Smooth muscle cell (in vitro differentiated cells): ENCODE measurements around the gene ARIH2. TPM values are rescaled to one million over a fixed set of nuclear protein-coding genes. Genes with fewer than 3 reads are reported as not detected.
A peak's percentile ranks its signal among the peaks of the same experiment; 100 is the strongest.

Experiments
- DNase-seq: peaks from one replicate; lab custom pipeline; 2025; ENCODE audit not compliant: unreplicated experiment; lab: John Stamatoyannopoulos, UW
- H2AFZ ChIP-seq: fragments of 200-600 bp; sonication (generic); 2 replicates; pipeline ENCODE4 v1.6.0; 2016; ENCODE audit warnings: antibody characterized with exemption, low read depth, mild to moderate bottlenecking
- H3F3A ChIP-seq: fragments of 200-600 bp; sonication (generic); 2 replicates; pipeline ENCODE4 v1.6.0; 2017; ENCODE audit warnings: antibody characterized with exemption, low read depth
- H3K27ac ChIP-seq: fragments of 200-600 bp; sonication (generic); 2 replicates; pipeline ENCODE4 v1.5.1; 2016; ENCODE audit warnings: low read depth, mild to moderate bottlenecking
- H3K27me3 ChIP-seq: fragments of 200-600 bp; sonication (generic); 2 replicates; pipeline ENCODE4 v1.6.1; 2016; ENCODE audit warnings: low read depth, mild to moderate bottlenecking
- H3K36me3 ChIP-seq: fragments of 200-600 bp; sonication (generic); 2 replicates; pipeline ENCODE4 v1.5.1; 2016; ENCODE audit warnings: low read depth
- H3K4me1 ChIP-seq: fragments of 200-600 bp; sonication (generic); 2 replicates; pipeline ENCODE4 v1.5.1; 2016; ENCODE audit warnings: low read depth
- H3K4me2 ChIP-seq: fragments of 200-600 bp; sonication (generic); 2 replicates; pipeline ENCODE4 v1.6.0; 2016; ENCODE audit warnings: mild to moderate bottlenecking
- H3K4me3 ChIP-seq: fragments of 200-600 bp; sonication (generic); 2 replicates; pipeline ENCODE4 v1.5.1; 2016; ENCODE audit warnings: mild to moderate bottlenecking
- H3K79me2 ChIP-seq: fragments of 200-600 bp; sonication (generic); 2 replicates; pipeline ENCODE4 v1.6.0; 2016; ENCODE audit warnings: low read depth, mild to moderate bottlenecking
- H3K9ac ChIP-seq: fragments of 200-600 bp; sonication (generic); 2 replicates; pipeline ENCODE4 v1.6.0; 2016; ENCODE audit warnings: low read depth
- H3K9me3 ChIP-seq: fragments of 200-600 bp; sonication (generic); replicated peaks from 2 replicates; pipeline ENCODE4 v1.5.1; 2016; ENCODE audit warnings: low read depth
- H4K20me1 ChIP-seq: fragments of 200-600 bp; sonication (generic); 2 replicates; pipeline ENCODE4 v1.6.0; 2016; ENCODE audit warnings: low read depth
- WGBS: methylation state at CpG from one replicate; pipeline ENCODE4 v1.1.7; 2016; ENCODE audit warnings: low lambda C conversion rate; 5-methylcytosine and 5-hydroxymethylcytosine counted together
- polyA plus RNA-seq: library from polyadenylated mRNA; unstranded; fragments of >200 nt; fragmentation: Nextera tagmentation; extraction: Ambion mirVana; gene quantifications from 2 replicates; pipeline ENCODE4 v1.2.1, GENCODE V29; 2016
- total RNA-seq: library from RNA; depleted of rRNA; stranded (reverse); fragments of >200 nt; gene quantifications from 2 replicates; pipeline ENCODE4 v1.2.3, GENCODE V29; 2014
- TF ChIP-seq, protein P1 (sequence below): fragments of 200-600 bp; sonication (generic); IDR thresholded peaks from 2 replicates; pipeline ENCODE4 v1.5.1; 2017; ENCODE audit warnings: borderline replicate concordance, mild to moderate bottlenecking, antibody characterized with exemption; ENCODE audit not compliant: insufficient read depth, poor library complexity, severe bottlenecking

The ARIH2 gene
- total and polyA plus RNA-seq, 2 experiments from 2014 or later, result 39.7 to 43.6 TPM

DNA sequence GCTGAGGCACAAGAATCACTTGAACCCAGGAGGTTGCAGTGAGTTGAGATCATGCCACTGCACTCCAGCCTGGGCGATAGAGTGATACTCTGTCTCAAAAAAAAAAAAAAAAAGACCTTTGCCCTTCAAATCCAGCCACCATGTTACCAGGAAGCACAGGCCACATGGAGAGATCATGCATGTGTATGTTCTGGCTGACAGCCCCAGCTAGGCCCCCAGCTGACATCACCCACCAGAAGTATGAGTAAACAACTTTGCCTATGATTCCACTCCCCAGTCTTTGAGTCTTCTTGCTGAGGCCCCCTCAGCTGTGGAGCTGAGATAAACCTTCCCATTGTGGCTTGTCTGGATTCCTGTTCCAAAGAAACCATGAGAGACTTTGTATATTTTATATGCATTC, 3.3 kb upstream of the ARIH2 start:
- Histone ChIP-seq H3K9ac (no peak overlapping the region), H3K4me3 (no peak overlapping the region), H3F3A (peaks cover 13% of the 10 kb centered on the region), H2AFZ (no peak overlapping the region), H3K27me3 (no peaks in the 10 kb centered on the region), H3K27ac (peak overlapping the region; percentile 40), H3K36me3 (no peaks in the 10 kb centered on the region), H4K20me1 (peaks cover 12% of the 10 kb centered on the region), H3K79me2 (peaks cover 25% of the 10 kb centered on the region), H3K4me2 (peak overlapping the region; percentile 27), H3K9me3 (no peaks in the 10 kb centered on the region), H3K4me1 (peaks cover 8% of the 10 kb centered on the region)
- DNase-seq, result no peak
- 85% methylated on average over 1 of the region's 1 CpG for WGBS
- TF ChIP-seq, protein P1, sequence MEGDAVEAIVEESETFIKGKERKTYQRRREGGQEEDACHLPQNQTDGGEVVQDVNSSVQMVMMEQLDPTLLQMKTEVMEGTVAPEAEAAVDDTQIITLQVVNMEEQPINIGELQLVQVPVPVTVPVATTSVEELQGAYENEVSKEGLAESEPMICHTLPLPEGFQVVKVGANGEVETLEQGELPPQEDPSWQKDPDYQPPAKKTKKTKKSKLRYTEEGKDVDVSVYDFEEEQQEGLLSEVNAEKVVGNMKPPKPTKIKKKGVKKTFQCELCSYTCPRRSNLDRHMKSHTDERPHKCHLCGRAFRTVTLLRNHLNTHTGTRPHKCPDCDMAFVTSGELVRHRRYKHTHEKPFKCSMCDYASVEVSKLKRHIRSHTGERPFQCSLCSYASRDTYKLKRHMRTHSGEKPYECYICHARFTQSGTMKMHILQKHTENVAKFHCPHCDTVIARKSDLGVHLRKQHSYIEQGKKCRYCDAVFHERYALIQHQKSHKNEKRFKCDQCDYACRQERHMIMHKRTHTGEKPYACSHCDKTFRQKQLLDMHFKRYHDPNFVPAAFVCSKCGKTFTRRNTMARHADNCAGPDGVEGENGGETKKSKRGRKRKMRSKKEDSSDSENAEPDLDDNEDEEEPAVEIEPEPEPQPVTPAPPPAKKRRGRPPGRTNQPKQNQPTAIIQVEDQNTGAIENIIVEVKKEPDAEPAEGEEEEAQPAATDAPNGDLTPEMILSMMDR, result no peak

DNA sequence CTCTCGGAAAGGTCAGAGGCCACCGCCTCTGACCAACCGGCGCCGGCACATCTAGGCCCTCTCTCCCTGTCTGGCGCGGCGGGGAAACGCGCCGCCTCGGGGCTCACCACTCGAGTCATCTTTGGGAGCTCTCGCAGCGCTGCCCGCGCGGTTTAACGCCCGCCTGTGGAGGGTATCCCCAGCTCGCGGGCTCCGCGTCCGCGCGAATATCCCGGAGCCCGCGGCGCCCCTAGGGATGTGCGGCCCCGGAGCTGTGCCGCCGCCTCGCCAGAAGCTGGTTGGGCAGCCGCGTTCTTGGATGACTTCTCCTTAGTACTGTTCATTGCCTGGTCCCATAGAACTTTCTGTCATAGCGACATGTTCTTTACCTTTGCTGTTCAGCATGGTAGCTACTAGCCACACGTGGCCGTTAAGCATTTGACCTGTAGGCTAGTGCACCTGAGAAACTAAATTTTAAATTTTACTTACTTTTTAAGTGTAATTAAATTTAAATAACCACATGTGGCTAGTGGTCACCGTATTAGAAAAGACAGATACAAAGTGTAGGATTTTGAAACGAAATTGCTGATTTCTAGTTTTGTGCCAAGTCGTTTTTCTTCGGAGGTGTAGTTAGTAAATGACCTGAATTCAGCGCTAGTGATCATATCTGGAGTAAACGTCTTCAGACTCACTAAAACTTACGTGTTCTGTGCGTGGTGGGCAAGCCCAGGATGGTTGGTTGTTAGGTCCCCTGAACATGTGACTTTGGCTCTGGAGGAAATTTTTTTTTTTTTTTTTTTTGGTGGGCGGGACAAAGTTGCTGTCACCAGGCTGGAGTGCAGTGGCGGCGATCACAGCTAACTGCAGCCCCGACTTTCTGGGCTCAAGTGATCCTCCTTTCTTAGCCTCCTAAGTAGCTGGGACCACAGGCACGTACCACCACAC, 835 bp downstream of the ARIH2 start:
- H3K9me3 ChIP-seq, result no peaks in the 10 kb centered on the region
- H3K27me3 ChIP-seq, result no peaks in the 10 kb centered on the region
- H4K20me1 ChIP-seq, result peaks cover 48% of the 10 kb centered on the region
- TF ChIP-seq, protein P1, result no peak
- H3K9ac ChIP-seq, result peak overlapping the region; percentile 100
- peaks cover 8% of the 10 kb centered on the region for H3K4me1 ChIP-seq
- peak overlapping the region; percentile 100 for H3K27ac ChIP-seq
- DNase-seq, result peak; percentile 61
- H3K36me3 ChIP-seq, result no peaks in the 10 kb centered on the region
- 2% methylated on average over 53 of the region's 54 CpGs for WGBS
- peak overlapping the region; percentile 94 for H2AFZ ChIP-seq
- H3F3A ChIP-seq, result peaks cover 13% of the 10 kb centered on the region
- peak overlapping the region; percentile 96 for H3K4me2 ChIP-seq
- peak overlapping the region; percentile 99 for H3K4me3 ChIP-seq
- H3K79me2 ChIP-seq, result peaks cover 65% of the 10 kb centered on the region

DNA sequence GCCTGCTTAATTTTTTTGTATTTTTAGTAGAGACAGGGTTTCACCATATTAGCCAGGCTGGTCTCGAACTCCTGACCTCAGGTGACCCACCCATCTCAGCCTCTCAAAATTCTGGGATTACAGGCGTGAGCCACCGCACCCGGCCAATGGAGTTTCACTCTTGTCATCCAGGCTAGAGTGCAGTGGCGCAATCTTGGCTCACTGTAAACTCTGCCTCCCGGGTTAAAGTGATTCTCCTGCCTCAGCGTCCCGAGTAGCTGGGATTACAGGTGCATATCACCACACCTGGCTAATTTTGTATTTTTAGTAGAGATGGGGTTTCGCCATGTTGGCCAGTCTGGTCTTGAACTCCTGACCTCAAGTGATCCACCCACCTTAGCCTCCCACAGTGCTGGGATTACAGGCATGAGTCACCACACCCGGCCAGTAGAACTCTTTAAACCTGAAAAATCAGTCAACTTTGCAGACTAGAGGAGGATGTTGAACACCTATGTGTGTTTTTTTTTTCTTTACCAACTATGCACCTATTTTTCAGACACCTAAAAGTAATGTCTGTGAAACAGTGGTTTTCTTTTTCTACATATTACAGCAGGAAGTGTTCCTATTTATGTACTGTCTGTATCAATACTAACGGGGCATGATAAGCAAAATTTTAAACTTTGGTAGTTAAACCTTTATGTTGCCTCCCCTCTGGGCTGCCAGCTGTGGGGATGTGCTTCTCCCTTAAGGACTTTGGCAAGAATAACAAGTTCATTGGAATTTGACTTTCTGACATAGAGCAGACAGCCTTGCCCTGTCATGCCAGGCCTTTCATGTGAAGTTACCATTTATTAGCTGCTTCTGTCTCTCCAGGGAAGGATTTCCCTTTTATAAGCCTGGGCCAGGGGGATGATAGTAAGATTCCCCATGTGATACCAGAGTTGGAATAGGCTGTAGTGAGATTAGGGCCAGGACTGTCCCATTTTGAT, 8.1 kb downstream of the ARIH2 start:
- Histone ChIP-seq H3K4me1 (no peaks in the 10 kb centered on the region), H3K9me3 (no peaks in the 10 kb centered on the region), H3K27me3 (no peaks in the 10 kb centered on the region), H2AFZ (no peak overlapping the region), H3K4me3 (no peak overlapping the region), H4K20me1 (peaks cover 93% of the 10 kb centered on the region), H3K27ac (peak overlapping the region; percentile 26), H3K36me3 (peaks cover 5% of the 10 kb centered on the region), H3K4me2 (no peak overlapping the region), H3F3A (peaks cover 3% of the 10 kb centered on the region), H3K79me2 (peaks cover 80% of the 10 kb centered on the region), H3K9ac (no peak overlapping the region)
- DNase-seq, result no peak
- TF ChIP-seq, protein P1, result no peak
- WGBS, result 81% methylated on average over 11 of the region's 11 CpGs
